ENCODE data around the gene GARNL3.

The GARNL3 gene

GRCh38 chr9:127351182-127352166 lies 86.9 kb downstream of the GARNL3 start:
- no peak for DNase-seq (ENCODE audit: low spot score)

DNA sequence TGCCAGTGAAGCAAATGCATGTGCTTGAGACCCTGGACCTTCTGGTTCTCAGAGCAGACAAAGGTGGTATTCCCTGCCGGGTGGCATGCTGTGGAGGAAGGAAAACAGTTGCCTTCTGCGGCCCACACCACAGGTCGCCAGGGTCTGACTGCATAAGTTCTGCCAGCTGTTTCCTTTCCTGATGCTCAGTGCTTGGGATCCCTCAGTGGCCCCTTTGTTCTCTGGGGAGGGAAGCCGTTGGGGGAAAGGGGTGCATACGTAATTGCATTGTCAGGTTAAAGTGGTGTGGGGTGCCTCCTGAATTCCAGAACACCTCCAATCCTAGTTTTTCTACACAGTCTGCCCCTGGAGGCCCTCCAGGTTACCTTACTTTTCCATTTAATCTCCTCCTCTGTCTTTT lies 89.3 kb downstream of the GARNL3 start:
- no peak for DNase-seq (ENCODE audit: low spot score)

DNA sequence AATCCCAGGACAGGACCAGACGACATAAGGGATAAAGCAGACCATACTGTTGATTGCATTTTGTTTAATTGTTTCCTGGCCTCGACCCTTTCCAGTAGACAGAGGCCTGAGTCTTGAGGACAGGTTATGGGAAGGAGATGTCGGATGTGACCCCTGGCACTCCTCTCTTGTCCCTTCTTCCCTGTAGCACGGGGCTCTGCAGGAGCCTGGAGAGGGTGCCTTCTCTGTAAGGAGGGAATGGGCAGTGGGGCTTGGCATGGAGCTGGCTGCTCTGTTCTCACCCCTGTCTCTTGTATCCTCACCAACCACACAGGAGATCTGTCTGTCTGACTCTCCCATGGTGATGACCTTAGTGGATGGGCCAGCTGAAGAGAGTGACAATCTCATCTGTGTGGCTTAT lies 92.3 kb downstream of the GARNL3 start:
- no peak for DNase-seq (ENCODE audit: low spot score)

DNA sequence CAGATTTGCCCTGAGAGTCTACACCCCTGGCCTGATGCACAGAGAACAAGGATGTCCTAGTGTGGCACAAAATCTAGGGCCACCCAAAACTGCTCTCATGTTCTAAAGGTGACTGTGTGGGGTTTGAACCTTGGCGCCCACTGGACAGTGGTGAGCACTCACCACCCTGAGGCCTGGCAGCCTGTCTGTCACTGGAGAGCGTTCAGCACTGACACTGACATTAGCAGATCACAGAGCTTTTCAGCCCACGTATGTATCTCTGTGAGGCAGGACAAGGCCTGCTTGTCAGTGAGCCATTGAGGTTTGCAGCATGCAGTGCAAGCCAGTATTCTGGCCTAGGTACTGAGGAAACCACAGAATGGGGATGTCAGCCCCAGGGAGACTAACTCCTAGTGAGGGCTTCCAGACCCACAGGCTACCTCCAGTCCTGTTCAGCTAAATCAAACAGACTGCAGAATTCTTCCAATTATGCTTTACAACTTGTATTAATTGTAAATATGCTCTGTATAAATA lies 93.5 kb downstream of the GARNL3 start:
- DNase-seq (ENCODE audit: low spot score) = no peak

GRCh38 chr9:127358770-127359169 lies 94.2 kb downstream of the GARNL3 start:
- DNase-seq (ENCODE audit: low spot score) = no peak

GRCh38 chr9:127360250-127360649 lies 95.7 kb downstream of the GARNL3 start:
- no peak for DNase-seq (ENCODE audit: low spot score)

DNA sequence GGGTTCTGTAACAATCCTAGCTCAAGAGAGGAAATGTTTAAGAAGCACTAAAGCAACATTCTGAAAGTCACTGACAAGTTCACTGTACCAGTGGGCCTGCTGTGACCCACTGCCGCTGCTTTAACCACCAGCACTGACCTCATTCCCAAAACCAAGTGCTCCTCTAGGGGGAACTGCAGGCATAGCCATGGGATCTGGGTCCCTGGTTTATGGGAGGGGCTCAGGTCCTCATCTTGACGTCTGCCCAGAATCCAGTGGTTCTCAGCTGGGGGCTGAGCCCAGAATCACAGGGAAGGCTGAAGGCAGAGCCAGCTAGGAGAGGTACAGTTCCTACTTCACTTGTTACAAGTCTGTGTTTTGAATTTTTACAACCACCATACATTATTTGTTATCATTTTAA lies 96.3 kb downstream of the GARNL3 start:
- DNase-seq (ENCODE audit: low spot score) = peak; percentile 62

GRCh38 chr9:127361561-127361960 lies 97.0 kb downstream of the GARNL3 start:
- DNase-seq (ENCODE audit: low spot score) = no peak

GRCh38 chr9:127362829-127363228 lies 98.3 kb downstream of the GARNL3 start:
- no peak for DNase-seq (ENCODE audit: low spot score)

DNA sequence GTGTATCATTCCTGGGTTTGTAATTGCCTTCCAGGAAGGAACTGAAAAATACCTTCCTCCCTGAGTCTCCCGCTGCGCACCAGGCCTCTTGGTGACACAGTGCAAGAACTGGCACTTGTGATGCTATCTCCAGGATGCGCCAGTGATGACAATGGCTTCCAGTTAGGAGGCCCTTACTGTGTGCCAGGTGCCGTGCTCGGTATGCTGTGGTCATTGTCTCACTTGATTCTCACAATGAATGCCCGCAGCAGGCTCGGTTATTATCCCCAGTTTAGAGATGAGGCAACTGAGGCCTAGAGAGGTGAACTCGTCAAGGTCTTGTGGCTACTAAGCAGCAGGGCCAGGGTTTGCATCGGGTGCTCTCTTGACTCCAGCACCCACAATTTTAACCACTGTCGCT lies 100.9 kb downstream of the GARNL3 start:
- DNase-seq (ENCODE audit: low spot score) = no peak

DNA sequence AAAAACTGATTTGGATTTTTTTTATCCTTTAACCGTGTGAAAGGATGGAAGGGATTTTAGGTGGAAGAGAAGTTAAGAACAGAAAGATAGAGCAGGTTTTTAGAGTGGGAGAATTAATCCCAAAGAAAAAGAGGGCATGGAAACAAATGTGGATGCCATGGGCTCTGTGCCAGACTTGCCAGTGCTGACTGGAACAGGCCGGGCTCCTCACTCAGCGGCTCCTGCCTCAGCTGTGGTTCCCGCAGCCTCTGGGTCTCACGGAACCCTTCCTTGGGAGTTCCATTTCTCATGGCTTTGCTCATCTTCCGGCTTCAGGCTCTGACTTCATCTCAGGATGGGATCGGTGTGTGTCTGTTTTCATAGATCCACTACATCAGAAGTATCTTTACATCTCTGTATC lies 102.0 kb downstream of the GARNL3 start:
- DNase-seq (ENCODE audit: low spot score) = no peak

DNA sequence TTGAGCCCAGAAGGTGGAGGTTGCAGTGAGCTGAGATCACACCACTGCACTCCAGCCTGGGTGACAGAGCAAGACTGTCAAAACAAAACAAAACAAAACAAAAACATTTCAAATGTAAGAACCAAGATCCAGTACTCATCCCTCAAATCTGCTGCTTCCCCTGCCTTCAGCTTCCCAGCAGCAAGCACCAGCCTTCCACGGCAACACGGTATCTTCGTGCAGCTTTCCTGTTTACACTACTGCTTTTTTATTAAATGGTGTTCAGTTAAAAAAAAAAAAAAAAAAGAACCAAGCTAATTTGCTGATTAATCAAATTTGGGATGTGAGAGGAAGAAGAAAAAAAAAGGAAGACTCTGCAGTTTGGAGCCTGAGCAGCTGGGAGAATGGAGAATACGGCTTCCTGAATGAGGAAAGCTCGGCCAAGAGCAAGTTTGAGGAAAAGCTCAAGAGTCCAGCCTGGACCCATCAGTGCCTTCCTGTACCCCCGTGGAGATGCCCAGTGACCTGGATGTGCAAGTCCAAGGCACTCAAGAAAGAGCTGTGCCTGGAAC lies 104.4 kb downstream of the GARNL3 start:
- no peak for DNase-seq (ENCODE audit: low spot score)

DNA sequence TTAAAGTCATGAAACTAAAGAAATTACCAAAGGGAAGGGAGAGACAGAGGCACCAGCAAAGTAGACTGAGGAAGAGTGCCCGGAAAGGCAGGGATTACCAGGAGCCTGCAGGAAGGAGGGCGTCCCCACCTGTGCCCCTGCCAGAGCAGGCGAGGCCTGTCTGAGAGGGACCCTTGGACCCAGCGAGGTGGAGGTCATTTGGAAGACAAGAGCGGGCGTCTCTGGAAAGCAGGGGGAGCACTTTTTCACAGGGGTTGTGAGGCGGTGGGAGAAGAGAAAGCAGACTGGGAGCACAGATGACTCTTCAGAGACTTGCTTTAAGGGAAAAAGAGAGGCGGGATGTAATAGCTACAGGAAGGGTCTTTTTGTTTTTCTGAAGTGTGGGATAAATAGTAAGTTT lies 104.9 kb downstream of the GARNL3 start:
- DNase-seq (ENCODE audit: low spot score) = no peak

DNA sequence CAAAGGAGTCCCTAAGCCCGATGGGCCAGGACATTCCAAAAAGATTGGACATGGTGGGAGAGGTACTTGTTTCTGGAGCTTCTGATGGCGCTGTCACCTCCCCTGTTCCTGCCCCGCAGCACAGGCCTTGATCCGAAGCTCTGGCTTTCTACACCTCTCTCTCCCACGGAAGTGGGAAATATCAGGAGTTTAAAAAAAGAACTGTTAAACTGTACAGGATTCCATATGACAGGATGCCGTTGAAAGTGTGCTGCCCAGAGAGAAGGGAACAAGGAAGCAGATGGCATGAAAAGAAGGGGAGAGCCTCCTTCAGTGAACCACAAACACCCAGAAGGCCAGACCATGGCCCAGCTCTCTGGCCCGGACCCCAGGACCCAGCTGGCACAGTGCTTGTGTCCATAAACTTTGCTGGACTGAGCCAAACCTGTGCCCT lies 105.6 kb downstream of the GARNL3 start:
- no peak for DNase-seq (ENCODE audit: low spot score)

- no peak for DNase-seq (ENCODE audit: low spot score)
These were observed 106.4 kb downstream of the GARNL3 start for GRCh38 chr9:127370672-127371648.

- DNase-seq (ENCODE audit: low spot score) = no peak
These were observed 115.9 kb downstream of the GARNL3 start for GRCh38 chr9:127380479-127380878.

- no peak for DNase-seq (ENCODE audit: low spot score)
These were observed 118.0 kb downstream of the GARNL3 start for GRCh38 chr9:127382541-127382940.

- no peak for DNase-seq (ENCODE audit: low spot score)
These were observed 119.6 kb downstream of the GARNL3 start for GRCh38 chr9:127384016-127384730.

DNA sequence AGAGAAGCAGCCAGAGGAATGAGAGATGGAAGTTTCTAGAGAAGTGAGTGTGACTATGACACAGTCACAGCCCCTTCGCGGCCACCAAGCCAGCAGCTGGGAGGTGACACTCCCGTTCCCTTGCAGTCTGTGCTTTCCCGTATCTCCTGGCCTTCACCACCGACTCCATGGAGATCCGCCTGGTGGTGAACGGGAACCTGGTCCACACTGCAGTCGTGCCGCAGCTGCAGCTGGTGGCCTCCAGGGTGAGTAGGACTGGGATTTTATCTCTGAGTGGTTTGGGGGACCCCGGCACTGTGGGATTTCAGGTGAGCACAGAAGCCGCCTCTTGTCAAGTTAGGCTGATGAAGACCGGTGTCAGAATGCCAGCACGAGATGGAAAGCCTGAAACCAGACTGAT lies 120.3 kb downstream of the GARNL3 start:
- no peak for DNase-seq (ENCODE audit: low spot score)

GRCh38 chr9:127386249-127386648 lies 121.7 kb downstream of the GARNL3 start:
- no peak for DNase-seq (ENCODE audit: low spot score)

GRCh38 chr9:127386981-127387380 lies 122.4 kb downstream of the GARNL3 start:
- DNase-seq (ENCODE audit: low spot score) = no peak

All from HuH-7 (cell line).